AG09319 (cell line): Measurements from ENCODE around the gene SCGB1C1.

ENCODE experiments used
- DNase-seq: peaks from one replicate; pipeline ENCODE4 v3.0.0-alpha.2; 2010; ENCODE audit warnings: low read depth; ENCODE audit errors: extremely low read depth
- CTCF ChIP-seq: IDR thresholded peaks from 2 replicates; pipeline ENCODE4 v1.5.1; 2011; ENCODE audit warnings: low read depth, mild to moderate bottlenecking, inconsistent platforms, low read length, moderate library complexity

SCGB1C1 gene

DNA sequence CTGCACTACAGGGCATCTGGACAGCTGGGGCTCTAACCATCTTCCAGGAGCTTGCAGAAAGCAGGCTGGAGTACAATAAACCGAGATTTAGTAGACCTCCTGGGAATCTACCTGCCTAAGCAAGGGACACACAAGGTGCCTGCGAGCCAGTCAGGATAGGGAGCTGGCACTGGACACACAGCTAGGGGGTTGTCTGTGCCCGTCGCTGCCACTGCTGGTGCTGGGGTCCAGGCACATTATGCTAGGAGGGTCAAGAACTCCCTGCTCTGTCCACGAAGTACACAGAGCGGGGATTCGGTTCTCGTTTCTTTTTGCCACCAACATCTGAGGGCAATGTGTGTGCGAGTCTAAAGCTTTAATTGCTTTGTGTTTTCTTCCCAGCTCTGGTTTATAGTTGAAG lies 18.9 kb downstream of the SCGB1C1 start:
- no peak for DNase-seq
- no peak for TF ChIP-seq CTCF

GRCh38 chr11:212150-213100 lies 19.5 kb downstream of the SCGB1C1 start:
- TF ChIP-seq CTCF, result no peak
- DNase-seq, result no peak

GRCh38 chr11:213111-213510 lies 20.2 kb downstream of the SCGB1C1 start:
- DNase-seq, result no peak
- TF ChIP-seq CTCF, result no peak

DNA sequence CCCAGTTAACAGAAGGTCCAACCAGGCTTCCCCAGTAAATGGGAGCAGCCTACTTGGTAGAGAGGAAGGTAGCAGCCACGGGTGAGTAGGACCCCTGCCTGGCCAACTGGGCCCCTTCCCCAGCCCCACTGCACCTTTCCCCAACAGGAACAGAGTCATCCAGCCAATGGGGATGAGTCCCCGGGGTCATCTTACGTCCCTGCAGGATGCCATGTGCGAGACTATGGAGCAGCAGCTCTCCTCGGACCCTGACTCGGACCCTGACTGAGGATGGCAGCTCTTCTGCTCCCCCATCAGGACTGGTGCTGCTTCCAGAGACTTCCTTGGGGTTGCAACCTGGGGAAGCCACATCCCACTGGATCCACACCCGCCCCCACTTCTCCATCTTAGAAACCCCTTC lies 21.2 kb downstream of the SCGB1C1 start:
- no peak for DNase-seq

DNA sequence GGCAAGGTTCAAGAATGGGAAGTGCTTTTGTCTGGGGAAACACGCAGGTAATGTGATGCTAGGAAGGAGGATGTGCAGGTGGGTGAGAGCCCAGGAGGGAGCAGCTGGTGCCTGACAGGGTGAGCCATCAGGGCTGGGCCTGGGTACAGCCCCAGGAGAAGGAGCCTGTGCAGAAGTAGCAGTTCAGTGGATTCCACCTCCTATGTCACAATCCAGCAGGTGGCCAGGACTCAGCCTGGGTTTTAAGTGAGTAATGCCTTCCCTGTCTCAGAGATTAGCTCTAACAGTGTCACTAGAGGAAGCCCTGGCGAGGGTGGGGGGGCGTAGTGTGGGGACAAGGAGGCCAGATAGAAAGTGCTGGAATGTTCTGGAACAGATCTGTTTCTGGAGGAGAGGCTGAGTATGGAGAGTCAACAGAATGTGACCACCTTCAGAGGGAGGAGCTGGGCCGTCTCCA lies 22.7 kb downstream of the SCGB1C1 start:
- no peak for TF ChIP-seq CTCF
- DNase-seq, result no peak

More for the DNA sequence above, 21.2 kb downstream of the SCGB1C1 start:
- no peak for TF ChIP-seq CTCF

- no peak for DNase-seq
- no peak for TF ChIP-seq CTCF
Observed at GRCh38 chr11:216081-216974, 23.4 kb downstream of the SCGB1C1 start.
